Left hindlimb (tissue), 1 donor: ENCODE data around the gene CEP57.
A peak's percentile ranks its signal among the peaks of the same experiment; 100 is the strongest.

Experiments used
- DNase-seq: peaks from one replicate; pipeline ENCODE4 v3.0.0-alpha.2; 2018

Gene CEP57

GRCh38 chr11:95790123-95790932 is at the start of gene CEP57:
Gene CEP57 (plus strand): TSS chr11:95790498. CDS start chr11:95790699, 201 bp downstream.
- peak; percentile 96 for DNase-seq

GRCh38 chr11:95750101-95750500 is 40.2 kb upstream of the CEP57 start:
- DNase-seq: no peak

GRCh38 chr11:95751515-95751914 is 38.8 kb upstream of the CEP57 start:
- no peak for DNase-seq

GRCh38 chr11:95760941-95761340 is 29.4 kb upstream of the CEP57 start:
- DNase-seq: no peak

- DNase-seq: no peak
These were observed 27.8 kb upstream of the CEP57 start for GRCh38 chr11:95762534-95762933.

GRCh38 chr11:95764267-95764898 is 25.9 kb upstream of the CEP57 start:
- no peak for DNase-seq

GRCh38 chr11:95766701-95767100 is 23.6 kb upstream of the CEP57 start:
- no peak for DNase-seq

GRCh38 chr11:95767498-95767897 is 22.8 kb upstream of the CEP57 start:
- DNase-seq: no peak

- DNase-seq: no peak
These were observed 21.8 kb upstream of the CEP57 start for GRCh38 chr11:95768521-95768920.

- DNase-seq: no peak
These were observed 13.4 kb upstream of the CEP57 start for GRCh38 chr11:95776859-95777258.

- no peak for DNase-seq
These were observed 11.6 kb upstream of the CEP57 start for GRCh38 chr11:95778699-95779098.

GRCh38 chr11:95780544-95780943 is 9.8 kb upstream of the CEP57 start:
- no peak for DNase-seq

- peak; percentile 64 for DNase-seq
These were observed 1.3 kb upstream of the CEP57 start for GRCh38 chr11:95788921-95789505.

- DNase-seq: peak; percentile 99
These were observed 684 bp upstream of the CEP57 start, which contains the start of gene FAM76B for GRCh38 chr11:95789506-95790122. Gene FAM76B (minus strand): TSS chr11:95789782. CDS start chr11:95789478, 304 bp downstream.

- peak; percentile 75 for DNase-seq
These were observed 823 bp downstream of the CEP57 start for GRCh38 chr11:95790933-95791708.

GRCh38 chr11:95791709-95792033 is 1.4 kb downstream of the CEP57 start:
- DNase-seq: no peak

- DNase-seq: no peak
These were observed 1.9 kb downstream of the CEP57 start for GRCh38 chr11:95792200-95792599.

GRCh38 chr11:95792700-95793099 is 2.4 kb downstream of the CEP57 start:
- no peak for DNase-seq

- no peak for DNase-seq
These were observed 2.8 kb downstream of the CEP57 start for GRCh38 chr11:95793116-95793515.

GRCh38 chr11:95794086-95794485 is 3.8 kb downstream of the CEP57 start:
- no peak for DNase-seq

- DNase-seq: no peak
These were observed 5.5 kb downstream of the CEP57 start for GRCh38 chr11:95795627-95796295.

GRCh38 chr11:95796501-95796900 is 6.2 kb downstream of the CEP57 start:
- DNase-seq: no peak
